ENCODE results near the gene CPEB2.
"Not testable (repeated sequence)": the region's sequence is repeated elsewhere in the genome, so short reads cannot be mapped to it uniquely, and the experiment has no call there.

Gene CPEB2

GRCh38 chr4:15085762-15086161 is 83.5 kb downstream of the CPEB2 start:
- not testable (repeated sequence) for H3K36me3 ChIP-seq (ENCODE audit: control insufficient read depth in 2 of 2, insufficient read depth in 2 of 2, low read length in 2 of 2); H3K9ac ChIP-seq (ENCODE audit: low read length in 2 of 2); H3K4me1 ChIP-seq (ENCODE audit: control insufficient read depth, insufficient read depth, low read length); H3K27ac ChIP-seq (ENCODE audit: low read length); H3K27me3 ChIP-seq (ENCODE audit: control insufficient read depth in 1 of 2, insufficient read depth in 2 of 2, low read length in 2 of 2); H3K9me3 ChIP-seq (ENCODE audit: control insufficient read depth in 2 of 2, low read length in 2 of 2); H3K4me3 ChIP-seq (ENCODE audit: low read length in 2 of 2)

DNA sequence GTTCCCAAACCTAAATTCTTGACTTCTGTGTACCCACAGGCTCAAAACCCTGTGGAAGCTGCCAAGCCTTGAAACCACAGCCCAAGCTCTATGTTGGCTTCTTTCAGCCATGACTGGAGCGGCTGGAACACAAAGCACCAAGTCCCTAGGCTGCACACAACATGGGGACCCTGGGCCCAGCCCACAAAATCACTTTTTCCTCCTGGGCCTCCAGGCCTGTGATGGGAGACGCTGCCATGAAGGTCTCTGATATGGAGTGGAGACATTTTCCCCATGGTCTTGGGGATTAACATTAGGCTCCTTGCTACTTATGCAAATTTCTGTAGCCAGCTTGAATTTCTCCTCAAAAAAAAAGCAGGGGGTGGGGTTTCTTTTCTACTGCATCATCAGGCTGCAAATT is 84.0 kb downstream of the CPEB2 start:
- not testable (repeated sequence) for H3K36me3 ChIP-seq (ENCODE audit: control insufficient read depth in 2 of 2, insufficient read depth in 2 of 2, low read length in 2 of 2); H3K27ac ChIP-seq (ENCODE audit: low read length); H3K4me3 ChIP-seq (ENCODE audit: low read length in 2 of 2); H3K4me1 ChIP-seq (ENCODE audit: control insufficient read depth, insufficient read depth, low read length); H3K9me3 ChIP-seq (ENCODE audit: control insufficient read depth in 2 of 2, low read length in 2 of 2); H3K27me3 ChIP-seq (ENCODE audit: control insufficient read depth in 1 of 2, insufficient read depth in 2 of 2, low read length in 2 of 2); H3K9ac ChIP-seq (ENCODE audit: low read length in 2 of 2)

DNA sequence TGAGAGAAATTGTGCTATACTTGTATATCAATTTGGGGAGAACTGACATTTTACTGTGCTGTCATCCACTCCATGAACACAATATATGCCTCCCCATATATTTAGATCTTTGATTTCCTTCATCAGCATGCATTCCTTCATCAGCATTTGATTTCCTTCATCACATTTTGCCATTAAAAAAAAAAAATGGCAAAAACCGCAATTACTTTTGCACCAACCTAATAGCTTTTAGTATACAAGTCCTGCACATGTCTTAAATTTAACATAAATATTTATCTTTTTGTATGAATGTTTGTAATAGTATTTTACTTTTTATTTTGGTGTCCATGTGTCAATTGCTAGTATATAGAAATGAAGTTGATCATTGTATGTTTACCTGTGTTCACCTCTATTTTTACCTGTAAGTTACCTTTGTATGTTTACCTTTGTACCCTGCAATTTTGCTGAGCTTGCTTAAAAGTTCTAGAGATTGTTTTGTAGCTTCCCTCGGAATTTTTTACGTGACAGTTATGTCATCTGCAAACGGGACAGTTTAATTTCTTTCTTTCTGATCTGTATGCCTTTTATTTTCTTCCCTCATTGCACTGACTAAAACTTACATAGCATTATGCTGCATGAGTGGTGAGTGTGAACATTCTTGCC is 86.2 kb downstream of the CPEB2 start:
- Histone ChIP-seq H3K36me3 (ENCODE audit: control insufficient read depth in 2 of 2, insufficient read depth in 2 of 2, low read length in 2 of 2) (no peaks in the 10 kb centered on the region), H3K9ac (ENCODE audit: low read length in 2 of 2) (no peak overlapping the region), H3K4me3 (ENCODE audit: low read length in 2 of 2) (no peak overlapping the region), H3K4me1 (ENCODE audit: control insufficient read depth, insufficient read depth, low read length) (no peaks in the 10 kb centered on the region), H3K9me3 (ENCODE audit: control insufficient read depth in 2 of 2, low read length in 2 of 2) (no peaks in the 10 kb centered on the region), H3K27ac (ENCODE audit: low read length) (no peak overlapping the region), H3K27me3 (ENCODE audit: control insufficient read depth in 1 of 2, insufficient read depth in 2 of 2, low read length in 2 of 2) (no peaks in the 10 kb centered on the region)

DNA sequence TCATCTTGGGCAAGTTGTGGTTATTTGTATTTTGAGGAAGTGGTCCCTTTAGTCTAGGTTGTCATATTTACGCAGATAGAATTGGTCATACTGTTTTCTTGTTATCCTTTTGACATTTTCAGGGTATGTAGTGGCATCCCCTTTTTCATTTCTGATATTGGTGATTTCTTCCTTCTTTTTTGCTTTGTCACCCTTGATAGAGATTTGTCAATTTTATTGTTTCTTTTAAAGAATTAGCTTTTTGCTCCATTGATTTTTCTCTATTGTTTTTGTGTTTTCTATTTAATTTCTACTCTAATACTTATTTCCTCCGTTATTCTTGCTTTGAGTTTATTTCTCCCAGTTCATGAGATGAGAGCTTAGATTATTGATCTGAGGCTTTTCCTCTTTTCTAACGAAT is 87.7 kb downstream of the CPEB2 start:
- H3K9ac ChIP-seq (ENCODE audit: low read length in 2 of 2) = no peak overlapping the region
- no peak overlapping the region for H3K4me3 ChIP-seq (ENCODE audit: low read length in 2 of 2)
- no peak overlapping the region for H3K27ac ChIP-seq (ENCODE audit: low read length)
- no peaks in the 10 kb centered on the region for H3K27me3 ChIP-seq (ENCODE audit: control insufficient read depth in 1 of 2, insufficient read depth in 2 of 2, low read length in 2 of 2)
- no peaks in the 10 kb centered on the region for H3K4me1 ChIP-seq (ENCODE audit: control insufficient read depth, insufficient read depth, low read length)
- no peaks in the 10 kb centered on the region for H3K36me3 ChIP-seq (ENCODE audit: control insufficient read depth in 2 of 2, insufficient read depth in 2 of 2, low read length in 2 of 2)
- no peaks in the 10 kb centered on the region for H3K9me3 ChIP-seq (ENCODE audit: control insufficient read depth in 2 of 2, low read length in 2 of 2)

DNA sequence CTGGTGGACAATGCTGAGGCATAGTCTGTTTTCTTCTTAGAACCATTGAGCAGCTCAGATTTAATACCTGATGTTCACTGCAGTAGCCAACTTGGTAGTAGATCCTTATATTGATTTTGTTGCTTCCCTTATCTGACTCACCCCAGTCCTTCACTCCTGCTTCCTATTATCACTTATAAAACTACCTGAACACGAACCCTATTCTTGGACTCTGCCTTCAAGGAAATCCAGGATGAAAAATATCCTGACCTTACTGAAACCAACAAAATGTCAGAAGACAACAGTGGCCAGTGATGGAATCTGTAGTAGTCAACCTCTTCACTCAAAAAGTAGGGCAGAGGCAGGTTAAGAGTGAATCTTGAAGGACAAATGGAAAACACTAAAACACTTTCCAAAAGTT is 98.1 kb downstream of the CPEB2 start:
- Histone ChIP-seq H3K9ac (ENCODE audit: low read length in 2 of 2) (no peak overlapping the region), H3K4me3 (ENCODE audit: low read length in 2 of 2) (no peak overlapping the region), H3K4me1 (ENCODE audit: control insufficient read depth, insufficient read depth, low read length) (no peaks in the 10 kb centered on the region), H3K9me3 (ENCODE audit: control insufficient read depth in 2 of 2, low read length in 2 of 2) (no peaks in the 10 kb centered on the region), H3K36me3 (ENCODE audit: control insufficient read depth in 2 of 2, insufficient read depth in 2 of 2, low read length in 2 of 2) (no peaks in the 10 kb centered on the region), H3K27me3 (ENCODE audit: control insufficient read depth in 1 of 2, insufficient read depth in 2 of 2, low read length in 2 of 2) (no peaks in the 10 kb centered on the region), H3K27ac (ENCODE audit: low read length) (no peak overlapping the region)

DNA sequence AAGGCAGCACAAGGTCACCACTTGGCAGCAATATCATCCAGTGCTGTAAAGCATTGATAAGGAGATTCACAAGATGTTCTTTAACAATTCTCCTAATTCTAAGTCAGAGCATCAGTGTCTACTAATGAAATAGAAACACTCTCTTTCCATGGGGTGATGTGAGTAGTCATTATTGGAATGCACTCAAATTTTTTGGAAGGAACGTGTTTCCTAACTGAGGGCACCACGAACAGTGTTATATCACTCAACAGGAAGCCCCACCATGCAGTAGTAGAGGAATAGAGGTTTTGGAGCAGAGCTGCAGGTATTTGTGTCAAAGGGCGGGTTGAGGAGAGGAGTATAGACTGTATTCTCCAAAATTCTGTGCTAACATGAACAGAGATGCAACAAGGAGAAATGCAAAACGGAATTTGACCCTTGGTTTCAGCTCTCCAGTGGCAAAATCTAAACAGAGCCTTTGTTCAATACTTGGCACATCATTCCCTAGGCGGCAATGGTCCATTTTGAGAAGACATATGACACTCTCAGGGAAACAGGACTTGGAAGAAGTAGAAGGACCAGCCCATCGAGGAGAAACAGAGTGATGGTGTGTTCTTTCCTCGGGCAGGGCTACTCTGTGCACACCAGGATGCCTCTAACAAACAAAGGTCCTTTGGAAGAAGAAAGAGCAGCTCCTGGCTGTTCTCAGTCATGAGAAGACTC is 98.9 kb downstream of the CPEB2 start:
- no peak overlapping the region for H3K27ac ChIP-seq (ENCODE audit: low read length)
- no peaks in the 10 kb centered on the region for H3K9me3 ChIP-seq (ENCODE audit: control insufficient read depth in 2 of 2, low read length in 2 of 2)
- H3K4me3 ChIP-seq (ENCODE audit: low read length in 2 of 2) = no peak overlapping the region
- H3K4me1 ChIP-seq (ENCODE audit: control insufficient read depth, insufficient read depth, low read length) = no peaks in the 10 kb centered on the region
- H3K36me3 ChIP-seq (ENCODE audit: control insufficient read depth in 2 of 2, insufficient read depth in 2 of 2, low read length in 2 of 2) = no peaks in the 10 kb centered on the region
- no peaks in the 10 kb centered on the region for H3K27me3 ChIP-seq (ENCODE audit: control insufficient read depth in 1 of 2, insufficient read depth in 2 of 2, low read length in 2 of 2)
- H3K9ac ChIP-seq (ENCODE audit: low read length in 2 of 2) = no peak overlapping the region

GRCh38 chr4:15104825-15105224 is 102.5 kb downstream of the CPEB2 start:
- H3K9me3 ChIP-seq (ENCODE audit: control insufficient read depth in 2 of 2, low read length in 2 of 2) = no peaks in the 10 kb centered on the region
- H3K27me3 ChIP-seq (ENCODE audit: control insufficient read depth in 1 of 2, insufficient read depth in 2 of 2, low read length in 2 of 2) = no peaks in the 10 kb centered on the region
- no peak overlapping the region for H3K27ac ChIP-seq (ENCODE audit: low read length)
- no peak overlapping the region for H3K4me3 ChIP-seq (ENCODE audit: low read length in 2 of 2)
- no peak overlapping the region for H3K9ac ChIP-seq (ENCODE audit: low read length in 2 of 2)
- no peaks in the 10 kb centered on the region for H3K4me1 ChIP-seq (ENCODE audit: control insufficient read depth, insufficient read depth, low read length)
- no peaks in the 10 kb centered on the region for H3K36me3 ChIP-seq (ENCODE audit: control insufficient read depth in 2 of 2, insufficient read depth in 2 of 2, low read length in 2 of 2)

GRCh38 chr4:15106399-15106798 is 104.1 kb downstream of the CPEB2 start:
- Histone ChIP-seq H3K27me3 (ENCODE audit: control insufficient read depth in 1 of 2, insufficient read depth in 2 of 2, low read length in 2 of 2) (no peaks in the 10 kb centered on the region), H3K9ac (ENCODE audit: low read length in 2 of 2) (no peak overlapping the region), H3K4me3 (ENCODE audit: low read length in 2 of 2) (no peak overlapping the region), H3K4me1 (ENCODE audit: control insufficient read depth, insufficient read depth, low read length) (no peaks in the 10 kb centered on the region), H3K36me3 (ENCODE audit: control insufficient read depth in 2 of 2, insufficient read depth in 2 of 2, low read length in 2 of 2) (no peaks in the 10 kb centered on the region), H3K9me3 (ENCODE audit: control insufficient read depth in 2 of 2, low read length in 2 of 2) (no peaks in the 10 kb centered on the region), H3K27ac (ENCODE audit: low read length) (no peak overlapping the region)

DNA sequence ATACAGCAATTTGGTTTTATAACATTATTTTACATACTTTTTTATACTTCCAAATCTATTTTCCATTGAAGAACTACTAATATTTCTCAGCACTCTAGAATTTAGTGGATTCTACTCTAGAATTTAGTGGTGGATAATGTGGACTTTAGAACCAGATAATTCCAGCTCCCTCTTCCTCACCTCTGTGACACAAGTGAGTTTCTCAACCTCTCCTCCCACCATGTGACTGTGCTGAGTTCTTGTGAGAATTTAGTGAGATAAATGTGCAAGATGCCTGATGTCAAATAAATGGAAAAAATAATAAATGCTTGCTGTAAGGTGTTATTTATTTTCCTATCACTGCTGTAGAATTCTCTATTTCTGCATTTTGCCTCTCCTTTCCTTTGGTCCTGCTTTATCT is 107.3 kb downstream of the CPEB2 start:
- Histone ChIP-seq H3K9me3 (ENCODE audit: control insufficient read depth in 2 of 2, low read length in 2 of 2) (no peaks in the 10 kb centered on the region), H3K4me1 (ENCODE audit: control insufficient read depth, insufficient read depth, low read length) (no peaks in the 10 kb centered on the region), H3K27ac (ENCODE audit: low read length) (no peak overlapping the region), H3K36me3 (ENCODE audit: control insufficient read depth in 2 of 2, insufficient read depth in 2 of 2, low read length in 2 of 2) (no peaks in the 10 kb centered on the region), H3K27me3 (ENCODE audit: control insufficient read depth in 1 of 2, insufficient read depth in 2 of 2, low read length in 2 of 2) (no peaks in the 10 kb centered on the region), H3K9ac (ENCODE audit: low read length in 2 of 2) (no peak overlapping the region), H3K4me3 (ENCODE audit: low read length in 2 of 2) (no peak overlapping the region)

- Histone ChIP-seq H3K4me3 (ENCODE audit: low read length in 2 of 2) (no peak overlapping the region), H3K27ac (ENCODE audit: low read length) (no peak overlapping the region), H3K4me1 (ENCODE audit: control insufficient read depth, insufficient read depth, low read length) (no peaks in the 10 kb centered on the region), H3K27me3 (ENCODE audit: control insufficient read depth in 1 of 2, insufficient read depth in 2 of 2, low read length in 2 of 2) (no peaks in the 10 kb centered on the region), H3K36me3 (ENCODE audit: control insufficient read depth in 2 of 2, insufficient read depth in 2 of 2, low read length in 2 of 2) (no peaks in the 10 kb centered on the region), H3K9me3 (ENCODE audit: control insufficient read depth in 2 of 2, low read length in 2 of 2) (no peaks in the 10 kb centered on the region), H3K9ac (ENCODE audit: low read length in 2 of 2) (no peak overlapping the region)
Observed at GRCh38 chr4:15110120-15110571, 107.9 kb downstream of the CPEB2 start.

DNA sequence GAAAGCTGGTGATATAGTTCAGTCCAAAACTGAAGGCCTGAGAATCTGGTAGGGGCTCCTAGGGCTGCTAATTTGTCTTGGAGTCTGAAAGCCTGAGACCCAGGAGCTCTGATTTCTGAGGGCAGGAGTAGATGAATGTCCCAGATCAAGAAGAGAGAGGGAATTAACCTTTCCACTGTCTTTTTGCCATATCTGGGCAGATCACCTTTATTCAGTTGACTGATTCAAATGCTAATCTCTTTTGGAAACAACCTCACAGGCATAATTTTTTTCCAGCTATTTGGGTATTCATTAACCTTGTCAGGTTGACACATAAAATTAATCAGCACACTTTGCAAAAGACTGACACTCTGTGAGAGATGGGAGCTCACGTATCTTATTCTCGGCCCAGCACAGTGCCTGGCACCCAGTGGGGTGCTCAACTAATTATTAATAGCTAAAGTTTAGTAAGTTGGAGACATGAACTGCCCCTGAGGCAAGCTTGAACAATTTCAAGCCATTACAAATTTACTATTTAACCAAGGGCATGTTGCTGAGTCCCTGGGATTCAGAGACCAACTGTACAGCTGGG is 114.3 kb downstream of the CPEB2 start:
- Histone ChIP-seq H3K9ac (ENCODE audit: low read length in 2 of 2) (no peak overlapping the region), H3K9me3 (ENCODE audit: control insufficient read depth in 2 of 2, low read length in 2 of 2) (no peaks in the 10 kb centered on the region), H3K27ac (ENCODE audit: low read length) (no peak overlapping the region), H3K4me1 (ENCODE audit: control insufficient read depth, insufficient read depth, low read length) (no peaks in the 10 kb centered on the region), H3K4me3 (ENCODE audit: low read length in 2 of 2) (no peak overlapping the region), H3K36me3 (ENCODE audit: control insufficient read depth in 2 of 2, insufficient read depth in 2 of 2, low read length in 2 of 2) (no peaks in the 10 kb centered on the region), H3K27me3 (ENCODE audit: control insufficient read depth in 1 of 2, insufficient read depth in 2 of 2, low read length in 2 of 2) (no peaks in the 10 kb centered on the region)

All from stomach smooth muscle (tissue), 2 donors.